Ishikawa (cell line): ENCODE data around the gene SYNC.

Experiments
- CEBPB ChIP-seq: IDR thresholded peaks from 2 replicates; pipeline ENCODE4 v1.6.1; 2012
- CREB1 ChIP-seq: IDR thresholded peaks from 2 replicates; pipeline ENCODE4 v1.6.1; 2012; ENCODE audit warnings: low read depth
- EGR1 ChIP-seq: IDR thresholded peaks from 2 replicates; pipeline ENCODE4 v1.6.1; 2012
- EP300 ChIP-seq: IDR thresholded peaks from 2 replicates; pipeline ENCODE4 v1.6.1; 2012; ENCODE audit warnings: borderline replicate concordance
- FOXM1 ChIP-seq: IDR thresholded peaks from 2 replicates; pipeline ENCODE4 v1.6.1; 2012; ENCODE audit warnings: low read depth, borderline replicate concordance
- MAX ChIP-seq: IDR thresholded peaks from 2 replicates; pipeline ENCODE4 v1.6.1; 2012
- NFIC ChIP-seq: IDR thresholded peaks from 2 replicates; pipeline ENCODE4 v1.6.1; 2012
- RAD21 ChIP-seq: IDR thresholded peaks from 2 replicates; pipeline ENCODE4 v1.6.1; 2012; ENCODE audit warnings: low read depth
- REST ChIP-seq: IDR thresholded peaks from 2 replicates; pipeline ENCODE4 v1.6.1; 2012; ENCODE audit warnings: low read depth, mild to moderate bottlenecking
- TAF1 ChIP-seq: IDR thresholded peaks from 2 replicates; pipeline ENCODE4 v1.6.1; 2012; ENCODE audit warnings: low read depth, mild to moderate bottlenecking
- TCF12 ChIP-seq: IDR thresholded peaks from 2 replicates; pipeline ENCODE4 v1.6.1; 2012; ENCODE audit warnings: low read depth
- TEAD4 ChIP-seq: IDR thresholded peaks from 2 replicates; pipeline ENCODE4 v1.6.1; 2012
- USF1 ChIP-seq: IDR thresholded peaks from 2 replicates; pipeline ENCODE4 v1.6.1; 2012
- YY1 ChIP-seq: IDR thresholded peaks from 2 replicates; pipeline ENCODE4 v1.6.1; 2012; ENCODE audit warnings: low read depth
- ZBTB7A ChIP-seq: IDR thresholded peaks from 2 replicates; pipeline ENCODE4 v1.6.1; 2012; ENCODE audit warnings: low read depth

Gene SYNC

GRCh38 chr1:32742956-32743355, 40.4 kb upstream of the SYNC start:
- TF ChIP-seq REST: no peak
- no peak for TF ChIP-seq TEAD4
- TF ChIP-seq RAD21: no peak
- TF ChIP-seq TAF1: no peak
- no peak for TF ChIP-seq ZBTB7A
- no peak for TF ChIP-seq USF1
- no peak for TF ChIP-seq CREB1
- no peak for TF ChIP-seq MAX
- TF ChIP-seq TCF12: no peak
- no peak for TF ChIP-seq EGR1
- no peak for TF ChIP-seq YY1
- no peak for TF ChIP-seq EP300
- no peak for TF ChIP-seq CEBPB
- no peak for TF ChIP-seq FOXM1
- no peak for TF ChIP-seq NFIC

- TF ChIP-seq NFIC (peak; percentile 45; the same call in 1 of the 2 replicates), EGR1 (no peak), REST (no peak), TAF1 (no peak), CEBPB (no peak), MAX (0 out of 2 replicates have a peak, but pooled peaks have one; percentile 0), CREB1 (no peak), TCF12 (peak; percentile 51; the same call in 1 of the 2 replicates), USF1 (no peak), RAD21 (no peak), TEAD4 (no peak), EP300 (no peak; the same call in 1 of the 2 replicates), YY1 (0 out of 2 replicates have a peak, but pooled peaks have one; percentile 13), FOXM1 (no peak), ZBTB7A (peak; percentile 100)
Observed at GRCh38 chr1:32742199-32742947, 39.8 kb upstream of the SYNC start.

- TF ChIP-seq MAX (peak; percentile 55; the same call in 1 of the 2 replicates), ZBTB7A (peak; percentile 77), YY1 (peak; percentile 25; the same call in 1 of the 2 replicates), TCF12 (peak; percentile 23; the same call in 1 of the 2 replicates), REST (no peak), EGR1 (peak; percentile 62; the same call in 1 of the 2 replicates), RAD21 (0 out of 2 replicates have a peak, but pooled peaks have one; percentile 11), CEBPB (no peak)
Observed at GRCh38 chr1:32741413-32742198, 39.0 kb upstream of the SYNC start.

GRCh38 chr1:32741059-32741412, 38.5 kb upstream of the SYNC start:
- TF ChIP-seq EGR1 (no peak), TAF1 (no peak), TEAD4 (no peak), FOXM1 (no peak), TCF12 (no peak), NFIC (no peak), USF1 (no peak), YY1 (no peak), REST (no peak), CEBPB (no peak), RAD21 (no peak), ZBTB7A (no peak), EP300 (no peak), MAX (no peak), CREB1 (no peak)
